GM10266 (cell line): ENCODE results near the gene GINM1.
A peak's percentile ranks its signal among the peaks of the same experiment; 100 is the strongest.

ENCODE experiments used
- DNase-seq: peaks from one replicate; pipeline ENCODE4 v3.0.0; 2012; ENCODE audit errors: extremely low spot score
- TF ChIP-seq, protein P1 (sequence below): IDR thresholded peaks from 2 replicates; pipeline ENCODE4 v1.5.1; 2012; ENCODE audit warnings: mild to moderate bottlenecking, low read depth; ENCODE audit not compliant: control insufficient read depth, insufficient read depth; ENCODE audit errors: missing control alignments

GINM1 gene

GRCh38 chr6:149545754-149546471, 20.3 kb upstream of the GINM1 start, which contains the start of gene PPIL4:
Gene PPIL4, minus strand, starts transcription at chr6:149546043. Its CDS starts 38 bp downstream, at chr6:149546005.
- TF ChIP-seq, protein P1, sequence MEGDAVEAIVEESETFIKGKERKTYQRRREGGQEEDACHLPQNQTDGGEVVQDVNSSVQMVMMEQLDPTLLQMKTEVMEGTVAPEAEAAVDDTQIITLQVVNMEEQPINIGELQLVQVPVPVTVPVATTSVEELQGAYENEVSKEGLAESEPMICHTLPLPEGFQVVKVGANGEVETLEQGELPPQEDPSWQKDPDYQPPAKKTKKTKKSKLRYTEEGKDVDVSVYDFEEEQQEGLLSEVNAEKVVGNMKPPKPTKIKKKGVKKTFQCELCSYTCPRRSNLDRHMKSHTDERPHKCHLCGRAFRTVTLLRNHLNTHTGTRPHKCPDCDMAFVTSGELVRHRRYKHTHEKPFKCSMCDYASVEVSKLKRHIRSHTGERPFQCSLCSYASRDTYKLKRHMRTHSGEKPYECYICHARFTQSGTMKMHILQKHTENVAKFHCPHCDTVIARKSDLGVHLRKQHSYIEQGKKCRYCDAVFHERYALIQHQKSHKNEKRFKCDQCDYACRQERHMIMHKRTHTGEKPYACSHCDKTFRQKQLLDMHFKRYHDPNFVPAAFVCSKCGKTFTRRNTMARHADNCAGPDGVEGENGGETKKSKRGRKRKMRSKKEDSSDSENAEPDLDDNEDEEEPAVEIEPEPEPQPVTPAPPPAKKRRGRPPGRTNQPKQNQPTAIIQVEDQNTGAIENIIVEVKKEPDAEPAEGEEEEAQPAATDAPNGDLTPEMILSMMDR = peak; percentile 76
- peak; percentile 87 for DNase-seq

- DNase-seq = no peak
- TF ChIP-seq, protein P1 = no peak
Measured at GRCh38 chr6:149551920-149552319, 14.3 kb upstream of the GINM1 start.

- no peak for DNase-seq
- TF ChIP-seq, protein P1 = no peak
Measured at GRCh38 chr6:149558029-149558428, 8.1 kb upstream of the GINM1 start.

DNA sequence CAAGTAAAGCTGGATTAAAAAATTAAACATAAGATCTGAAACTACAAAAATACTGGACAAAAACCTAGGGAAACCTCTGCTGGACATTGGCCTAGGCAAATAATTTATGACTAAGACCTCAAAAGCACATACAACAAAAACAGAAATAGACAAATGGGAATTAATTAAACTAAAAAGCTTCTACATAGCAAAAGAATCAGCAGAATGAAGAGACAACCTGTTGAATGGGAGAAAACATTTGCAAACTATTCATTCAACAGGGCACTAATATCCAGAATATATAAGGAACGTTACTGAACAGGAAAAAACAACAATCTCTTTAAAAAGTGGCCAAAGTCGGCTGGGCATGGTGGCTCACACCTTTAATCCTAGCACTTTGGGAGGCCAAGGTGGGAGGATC, 6.8 kb upstream of the GINM1 start:
- no peak for DNase-seq
- TF ChIP-seq, protein P1 = no peak

DNA sequence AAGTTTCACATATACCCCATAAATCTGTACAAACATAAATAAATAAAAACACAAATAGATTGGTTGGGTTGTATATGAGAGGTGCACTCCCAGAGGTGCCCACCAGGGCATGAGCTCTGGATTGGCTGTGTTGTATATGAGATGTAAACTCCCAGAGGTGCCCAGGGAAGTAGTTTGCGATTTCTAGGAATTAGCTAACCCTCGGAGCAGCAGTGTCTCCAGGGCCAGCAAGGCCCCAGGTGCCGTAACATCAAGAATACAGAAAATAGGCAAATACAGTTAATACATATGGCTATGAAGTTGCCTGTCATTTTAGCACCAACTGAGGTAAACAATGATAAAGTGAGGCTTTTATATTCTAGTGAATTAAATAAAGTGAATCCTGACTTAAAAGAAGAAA, 5.4 kb upstream of the GINM1 start:
- TF ChIP-seq, protein P1 = no peak
- DNase-seq = no peak

GRCh38 chr6:149563203-149563927, 2.8 kb upstream of the GINM1 start:
- TF ChIP-seq, protein P1 = no peak
- DNase-seq = no peak

- TF ChIP-seq, protein P1 = no peak
- DNase-seq = no peak
Measured at GRCh38 chr6:149563928-149564325, 2.2 kb upstream of the GINM1 start.
